ENCODE measurements around the gene SLC7A6OS.

SLC7A6OS gene

GRCh38 chr16:68264128-68265077 lies 46.3 kb downstream of the SLC7A6OS start, which contains the start of gene SLC7A6 (continued):
- TF ChIP-seq ZNF274 (IDR thresholded peaks at IDR 0.05; ENCODE audit: low read length) (no peak), ZNF274 (tag by site-specific recombination; IDR thresholded peaks at IDR 0.05; ENCODE audit: borderline replicate concordance) (no peak), AEBP2 (tag by site-specific recombination; IDR thresholded peaks at IDR 0.05; ENCODE audit: borderline replicate concordance) (peak; percentile 33; the same call in 1 of the 2 replicates), ZNF248 (tag by site-specific recombination; IDR thresholded peaks at IDR 0.05) (no peak), REST (tag by site-specific recombination; IDR thresholded peaks at IDR 0.05) (peak; percentile 34; the same call in 1 of the 2 replicates), ZNF239 (tag by site-specific recombination; IDR thresholded peaks at IDR 0.05) (peak; percentile 20; the same call in 1 of the 2 replicates), ZBTB7A (tag by site-specific recombination; IDR thresholded peaks at IDR 0.05; ENCODE audit: low read depth) (peak; percentile 77; the same call in 1 of the 2 replicates), PRDM2 (tag by site-specific recombination; IDR thresholded peaks at IDR 0.05; ENCODE audit: borderline replicate concordance) (peak; percentile 88; the same call in 1 of the 2 replicates), KLF7 (tag by site-specific recombination; IDR thresholded peaks at IDR 0.05; ENCODE audit: borderline replicate concordance) (no peak; the same call in 1 of the 2 replicates), ZNF280D (tag by site-specific recombination; IDR thresholded peaks at IDR 0.05) (no peak), ZFP3 (tag by site-specific recombination; IDR thresholded peaks at IDR 0.05; ENCODE audit: low read depth) (no peak), OVOL3 (tag by site-specific recombination; IDR thresholded peaks at IDR 0.05) (0 out of 2 replicates have a peak, but pooled peaks have one; percentile 21), ZNF560 (tag by site-specific recombination; IDR thresholded peaks at IDR 0.05; ENCODE audit: borderline replicate concordance) (no peak), ZNF157 (tag by site-specific recombination; IDR thresholded peaks at IDR 0.05) (0 out of 2 replicates have a peak, but pooled peaks have one; percentile 35), ZNF558 (tag by site-specific recombination; IDR thresholded peaks at IDR 0.05) (no peak), ZBTB48 (tag by site-specific recombination; IDR thresholded peaks at IDR 0.05) (peak; percentile 79), RBAK (tag by site-specific recombination; IDR thresholded peaks at IDR 0.05) (no peak), ZNF555 (tag by site-specific recombination; conservative IDR thresholded peaks at IDR 0.05) (no peak), ZNF37A (tag by site-specific recombination; IDR thresholded peaks at IDR 0.05) (no peak), ZNF544 (tag by site-specific recombination; IDR thresholded peaks at IDR 0.05) (no peak), GFI1B (tag by site-specific recombination; IDR thresholded peaks at IDR 0.05) (no peak), ZNF626 (tag by site-specific recombination; IDR thresholded peaks at IDR 0.05) (no peak), ZNF362 (tag by site-specific recombination; IDR thresholded peaks at IDR 0.05) (no peak)

Data from HEK293 (cell line).